GM23338 (cell line): Measurements from ENCODE around the gene LENEP.

ENCODE experiments used
- CREB1 ChIP-seq: fragments of 250-450 bp; sonication (Bioruptor Pico); IDR thresholded peaks from 2 replicates; pipeline ENCODE4 v1.5.0; 2020; ENCODE audit warnings: low read depth, mild to moderate bottlenecking, moderate library complexity
- CTCF ChIP-seq, 2 experiments: fragments of 200-600 bp in 1 of 2; sonication (generic) in 1 of 2; conservative IDR thresholded peaks; 2 replicates each; pipeline versions ENCODE4 v1.5.1 to v1.6.1; 2016 to 2017; ENCODE audit warnings: antibody characterized with exemption in 2 of 2, low read depth in 2 of 2, mild to moderate bottlenecking in 2 of 2, moderate library complexity in 1 of 2
- EZH2 ChIP-seq: fragments of 200-600 bp; sonication (generic); IDR thresholded peaks from one replicate; pipeline ENCODE4 v1.8.0; 2017; ENCODE audit warnings: antibody characterized with exemption, mild to moderate bottlenecking, low read depth; ENCODE audit not compliant: unreplicated experiment
- EZH2phosphoT487 ChIP-seq: fragments of 200-600 bp; sonication (generic); IDR thresholded peaks from one replicate; pipeline ENCODE4 v1.8.1; 2018; ENCODE audit warnings: antibody characterized with exemption; ENCODE audit not compliant: unreplicated experiment
- JUNB ChIP-seq: IDR thresholded peaks from one replicate; pipeline ENCODE4 v1.6.1; 2016; ENCODE audit warnings: antibody characterized with exemption; ENCODE audit not compliant: unreplicated experiment
- NANOG ChIP-seq: IDR thresholded peaks from 2 replicates; pipeline ENCODE4 v1.6.1; 2016; ENCODE audit warnings: antibody characterized with exemption, borderline replicate concordance
- POLR2AphosphoS5 ChIP-seq: IDR thresholded peaks from 2 replicates; pipeline ENCODE4 v1.6.1; 2016; ENCODE audit warnings: antibody characterized with exemption, low read depth
- REST ChIP-seq: IDR thresholded peaks from one replicate; pipeline ENCODE4 v1.6.1; 2018; ENCODE audit warnings: antibody characterized with exemption; ENCODE audit not compliant: unreplicated experiment
- STAT1 ChIP-seq: IDR thresholded peaks from one replicate; pipeline ENCODE4 v1.6.1; 2016; ENCODE audit warnings: antibody characterized with exemption; ENCODE audit not compliant: unreplicated experiment
- ZNF114 ChIP-seq: fragments of 250-450 bp; sonication (Bioruptor Pico); IDR thresholded peaks from 2 replicates; pipeline ENCODE4 v1.5.0; 2020; ENCODE audit warnings: mild to moderate bottlenecking, moderate library complexity

GRCh38 chr1:155008015-155008941 is 14.9 kb downstream of the LENEP start:
- TF ChIP-seq POLR2AphosphoS5 (no peak), CTCF (conservative IDR thresholded peaks at IDR 0.05; ENCODE audit: low read depth in 2 of 2) (no peak), EZH2 (no peak), REST (no peak), ZNF114 (no peak), STAT1 (no peak), JUNB (no peak), EZH2phosphoT487 (no peak), NANOG (no peak), CREB1 (CRISPR knock-in tag) (no peak)
